ENCODE data around the gene MAP1B. TPM values are rescaled to one million over a fixed set of nuclear protein-coding genes. Genes with fewer than 3 reads are reported as not detected.

Gene MAP1B
- total and polyA plus RNA-seq, 10 of the 15 experiments (the other 5 are each of a cell fraction or from before 2014, with no cell fraction given): 0.02 to 0.81 (median 0.06) TPM; not detected in 1

- H3K27me3 ChIP-seq (replicated peaks in 1 of 2; ENCODE audit: control insufficient read depth in 2 of 2, insufficient read depth in 2 of 2, low read length in 1 of 2): no peaks in the 10 kb centered on the region
- no peak overlapping the region for H2AFZ ChIP-seq (ENCODE audit: control insufficient read depth, low read depth, low read length)
- FAIRE-seq (no peak), ATAC-seq (no peak), DNase-seq (ENCODE audit: low read depth, low spot score) (no peak)
- H3K4me2 ChIP-seq (ENCODE audit: control insufficient read depth, insufficient read depth): no peak overlapping the region
- POLR2A ChIA-PET: no interaction called here
- in situ Hi-C loops (cut with MboI) (loop anchor here (10.0 kb wide), 1 partner anchor 461 kb away; no protein-coding TSS in a partner anchor), intact Hi-C loops (cut with micrococcal nuclease; ENCODE audit: unreplicated experiment) (loop anchor here (2.0 to 10.0 kb wide), 2 partner anchors 107 to 461 kb away; no protein-coding TSS in a partner anchor)
- CTCF ChIA-PET: interaction anchor here (0.6 to 2.4 kb wide), 21 partner anchors 9 to 468 kb away, joined by 3 to 19 read pairs (median 4); no protein-coding TSS in a partner anchor
- no TSS peak for BruUV-seq (replicated peaks)
- RAD21 ChIA-PET (ENCODE audit: unreplicated experiment): interaction anchor here (0.6 to 1.6 kb wide), 9 partner anchors 11 to 463 kb away, joined by 3 to 8 read pairs (median 3); no protein-coding TSS in a partner anchor
- peaks cover 10% of the 10 kb centered on the region; the same call in 1 of the 2 replicates for H3K4me1 ChIP-seq (ENCODE audit: control insufficient read depth, insufficient read depth, low read length)
- no peaks in the 10 kb centered on the region for H4K20me1 ChIP-seq (ENCODE audit: control insufficient read depth, insufficient read depth)
- SMC1A ChIA-PET (ENCODE audit: uncharacterized antibody, unreplicated experiment): interaction anchor here (0.6 to 2.6 kb wide), 12 partner anchors 11 to 1671 kb away, joined by 3 to 13 read pairs (median 3); no protein-coding TSS in a partner anchor
- no peak overlapping the region for H3K27ac ChIP-seq (ENCODE audit: control insufficient read depth, insufficient read depth)
- WGBS (ENCODE audit: insufficient coverage, insufficient replicate concordance, low lambda C conversion rate, missing lambda C conversion rate): 100% methylated on average over 1 of the region's 1 CpG
- H3K9me3 ChIP-seq (replicated peaks; ENCODE audit: control insufficient read depth, insufficient read depth, low read length): no peaks in the 10 kb centered on the region
- no peak overlapping the region for H3K4me3 ChIP-seq
- peaks cover 3% of the 10 kb centered on the region for H3K79me2 ChIP-seq (ENCODE audit: control insufficient read depth, insufficient read depth, low read length)
- peaks cover 0 to 5% of the 10 kb centered on the region in 2 experiments; a peak in 3 of 4 replicates for H3K36me3 ChIP-seq (ENCODE audit: control insufficient read depth in 2 of 2, insufficient read depth in 2 of 2, low read length in 1 of 2)
- H3K9ac ChIP-seq (ENCODE audit: control insufficient read depth, insufficient read depth, low read length): no peak overlapping the region
- TF ChIP-seq SP1 (IDR thresholded peaks at IDR 0.05; ENCODE audit: low read depth, low read length) (no peak), DPF2 (IDR thresholded peaks at IDR 0.05) (no peak), ZBTB40 (IDR thresholded peaks at IDR 0.05; ENCODE audit: borderline replicate concordance) (no peak), HDAC2 (IDR thresholded peaks at IDR 0.05) (no peak), ZBTB11 (CRISPR knock-in tag; IDR thresholded peaks at IDR 0.05) (no peak), NFYB (IDR thresholded peaks at IDR 0.05; ENCODE audit: insufficient read depth, low read depth, low read length) (no peak), RB1 (IDR thresholded peaks at IDR 0.05; ENCODE audit: borderline replicate concordance) (no peak), USF2 (IDR thresholded peaks at IDR 0.05; ENCODE audit: borderline replicate concordance, low read depth, low read length) (no peak), RELB (IDR thresholded peaks at IDR 0.05; ENCODE audit: low read depth) (no peak), RCOR1 (conservative IDR thresholded peaks at IDR 0.05; ENCODE audit: low read depth, low read length) (no peak), NFIC (IDR thresholded peaks at IDR 0.05; ENCODE audit: low read depth, low read length) (no peak)
Observed at GRCh38 chr5:72245546-72245945, 138.3 kb downstream of the MAP1B start.

Measured in GM12878 (cell line).